GM18909 (cell line): ENCODE data around the gene CAMK2N1.

Experiments used
- ATAC-seq: cut with Tn5 transposase; IDR thresholded peaks from one replicate; pipeline ENCODE4 v1.9.1; 2021; ENCODE audit warnings: mild to moderate bottlenecking; ENCODE audit not compliant: unreplicated experiment, poor library complexity

Gene CAMK2N1

DNA sequence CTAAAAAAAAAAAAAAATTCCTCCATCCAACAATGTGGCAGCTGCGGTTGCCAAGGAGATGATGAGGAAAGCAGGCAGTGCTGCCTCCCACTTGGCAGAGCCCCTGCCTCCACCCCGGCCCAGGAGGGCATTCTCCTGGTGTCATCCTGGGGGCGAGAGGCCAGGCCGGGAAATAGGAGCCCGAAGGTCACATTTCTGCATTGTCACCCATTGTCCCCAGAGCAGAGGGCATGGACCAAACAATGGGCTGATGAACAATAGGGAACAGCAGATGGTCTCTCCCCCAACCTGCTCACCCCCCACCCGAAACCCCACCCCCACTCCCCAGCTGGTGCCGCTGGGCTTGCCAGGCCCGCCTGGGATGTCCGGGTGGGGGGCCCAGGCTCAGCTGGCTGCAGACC lies 37.3 kb downstream of the CAMK2N1 start:
- ATAC-seq = no peak

DNA sequence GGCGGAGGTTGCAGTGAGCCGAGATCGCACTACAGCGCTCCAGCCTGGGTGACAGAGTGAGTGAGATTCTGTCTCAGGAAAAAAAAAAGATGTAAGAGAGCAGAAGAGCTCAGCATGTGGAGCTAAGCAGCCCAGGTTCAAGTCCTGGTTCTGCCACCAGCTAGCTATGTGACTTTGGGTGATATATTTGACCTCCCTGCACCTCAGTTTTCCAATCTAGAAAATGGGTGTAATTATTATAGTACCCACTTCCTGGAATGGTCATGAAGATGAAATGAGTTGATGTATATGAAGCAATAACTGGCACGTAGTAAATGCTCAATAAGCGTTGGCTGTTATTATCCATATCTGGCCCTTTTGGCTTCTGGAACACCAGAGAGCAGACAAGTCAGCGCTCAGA lies 38.2 kb downstream of the CAMK2N1 start:
- no peak for ATAC-seq

DNA sequence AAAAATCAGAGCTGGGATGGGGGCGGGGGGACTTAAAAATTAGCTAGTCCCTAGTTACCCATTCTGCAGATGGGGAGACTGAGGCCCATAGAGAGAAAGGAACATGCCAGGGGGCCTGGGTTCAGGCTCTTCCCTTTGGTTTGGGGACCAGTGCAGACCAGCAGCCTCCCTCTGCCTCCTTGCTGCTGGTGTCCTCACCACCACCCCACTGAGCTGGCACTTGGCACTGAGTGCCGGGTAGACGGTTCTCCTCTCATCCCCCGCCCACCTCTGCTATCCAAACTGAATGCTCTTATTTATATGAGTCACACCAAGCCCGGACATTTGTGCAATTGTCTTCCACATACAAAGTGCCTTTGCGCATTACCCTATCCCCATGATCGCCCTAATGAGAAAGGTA lies 39.2 kb downstream of the CAMK2N1 start:
- no peak for ATAC-seq

DNA sequence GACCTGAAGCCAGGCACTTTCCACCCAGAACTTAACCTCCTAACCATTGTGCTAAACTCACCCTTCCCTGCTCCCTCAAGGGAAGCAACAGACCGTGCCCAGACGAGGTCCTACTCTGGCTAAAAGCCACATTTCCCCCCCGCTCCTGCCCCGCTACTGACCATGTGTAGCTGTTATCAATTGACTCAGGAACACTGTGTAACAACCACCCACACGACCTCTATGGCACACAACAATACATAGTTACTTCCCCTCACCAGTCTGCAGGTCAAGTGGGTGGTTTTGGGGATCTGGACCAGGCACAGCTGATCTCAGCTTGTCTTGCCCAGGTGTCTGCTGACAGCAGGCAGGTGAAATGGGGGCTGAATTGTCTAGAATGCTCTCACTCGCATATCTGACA lies 40.1 kb downstream of the CAMK2N1 start:
- no peak for ATAC-seq

DNA sequence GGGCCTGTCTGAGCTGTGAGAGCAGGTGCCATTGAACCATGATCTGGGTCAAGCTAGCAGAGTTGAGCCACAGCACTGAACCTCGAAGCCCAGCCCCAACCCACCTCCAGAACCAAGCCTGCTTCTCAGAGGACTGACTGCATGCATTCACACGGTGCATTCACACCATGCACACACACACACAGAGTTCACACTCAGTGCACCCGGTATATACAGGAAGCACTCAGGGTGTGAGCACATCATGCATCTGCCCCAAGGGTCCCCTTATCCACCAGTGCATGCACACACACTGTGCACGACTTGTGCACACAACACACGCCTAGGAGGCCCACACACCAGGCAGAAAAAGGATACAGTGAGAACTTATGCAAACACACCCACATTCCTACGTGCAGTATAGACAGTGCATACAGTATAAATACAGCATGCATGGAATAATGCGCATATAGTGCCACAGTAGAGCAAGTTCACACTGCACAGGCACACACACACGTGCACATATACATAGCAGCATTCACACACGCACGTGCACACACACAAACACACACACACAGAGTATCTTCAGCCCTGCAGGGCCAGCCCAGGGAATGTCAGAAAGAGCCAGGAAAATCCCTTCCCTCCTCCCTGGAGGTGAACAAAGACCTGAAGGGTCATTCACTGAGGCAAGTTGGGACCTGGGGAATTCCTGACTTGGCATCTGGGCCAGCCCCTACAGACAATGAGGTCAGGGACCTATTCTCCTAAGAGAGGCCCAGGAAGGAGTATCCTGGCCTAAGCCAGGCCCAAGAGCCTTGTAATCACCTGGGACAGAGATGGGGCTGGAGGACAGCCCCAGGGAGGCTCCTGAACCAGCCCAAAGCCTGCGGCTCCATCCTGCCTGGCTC lies 42.1 kb downstream of the CAMK2N1 start:
- ATAC-seq = no peak

DNA sequence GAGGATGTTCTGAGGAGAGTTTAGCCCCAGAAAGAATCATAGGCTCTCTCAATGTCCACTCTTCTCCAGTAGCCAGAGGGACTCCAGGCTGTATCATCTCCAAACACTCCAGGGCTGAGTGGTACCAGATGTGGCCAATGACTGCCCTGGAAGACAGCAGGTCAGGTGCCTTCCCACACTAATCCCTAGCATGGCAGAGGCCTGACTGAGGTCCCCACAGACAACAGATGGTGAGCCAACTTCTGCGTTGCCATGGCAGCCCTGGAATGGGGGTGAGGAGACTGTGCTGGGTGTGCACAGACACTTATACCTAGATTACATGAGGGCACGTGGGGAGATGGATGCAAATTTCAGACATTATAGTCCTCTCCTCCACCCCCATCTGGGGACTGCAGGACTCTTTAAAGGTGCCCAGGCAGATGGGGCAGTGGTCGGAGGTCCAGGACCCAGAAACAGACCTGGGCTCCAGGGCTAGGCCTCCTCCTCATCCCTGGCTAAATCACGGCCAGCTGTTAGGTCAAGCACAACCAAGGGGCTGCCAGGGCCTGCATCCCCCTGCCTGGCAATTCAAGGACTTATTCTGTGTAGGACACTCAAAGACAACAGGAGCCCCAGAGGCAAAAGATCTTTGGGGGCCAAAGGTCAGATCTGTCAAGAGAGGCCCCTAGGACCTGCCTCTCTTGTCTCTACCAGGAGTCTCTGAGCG lies 42.9 kb downstream of the CAMK2N1 start:
- ATAC-seq = no peak

DNA sequence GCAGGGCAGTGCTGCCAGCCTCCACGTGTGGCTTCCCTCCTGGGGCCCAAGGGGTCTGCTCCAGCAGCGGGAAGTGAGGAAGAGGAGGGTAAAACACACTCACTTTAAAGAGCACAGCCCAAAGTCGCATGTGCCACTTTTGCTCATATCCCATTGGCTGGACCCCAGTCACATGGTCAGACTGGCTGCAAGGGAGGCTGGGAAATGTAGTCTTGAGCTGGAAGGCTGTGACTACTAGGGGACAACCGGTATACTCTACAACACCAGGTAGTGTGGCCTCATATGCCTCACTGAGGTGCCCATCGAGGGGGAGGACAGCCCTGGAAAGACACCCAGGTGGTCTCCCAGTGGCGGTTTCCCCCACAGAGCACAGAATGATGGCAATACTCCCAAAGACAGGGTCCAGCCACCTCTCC lies 45.2 kb downstream of the CAMK2N1 start:
- ATAC-seq = no peak

DNA sequence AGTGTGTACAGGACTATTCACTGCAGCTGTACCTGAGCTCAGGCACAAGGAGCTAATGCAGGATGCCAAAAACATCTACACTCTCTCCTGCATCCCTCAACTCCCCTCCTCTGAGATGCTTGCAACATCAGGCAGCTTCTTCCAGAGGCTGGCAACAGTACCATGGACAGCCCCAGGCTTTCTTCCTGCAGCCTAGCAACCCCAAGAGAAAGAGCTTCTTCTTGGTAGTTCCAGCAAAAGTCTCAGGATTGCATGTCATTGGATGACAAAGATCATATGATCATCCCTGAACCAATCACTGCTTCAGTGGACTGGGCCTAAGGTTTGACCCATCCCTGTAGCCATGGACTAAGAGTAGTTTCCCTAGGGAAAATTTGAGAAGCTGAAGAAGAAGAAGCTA lies 46.7 kb downstream of the CAMK2N1 start:
- no peak for ATAC-seq

DNA sequence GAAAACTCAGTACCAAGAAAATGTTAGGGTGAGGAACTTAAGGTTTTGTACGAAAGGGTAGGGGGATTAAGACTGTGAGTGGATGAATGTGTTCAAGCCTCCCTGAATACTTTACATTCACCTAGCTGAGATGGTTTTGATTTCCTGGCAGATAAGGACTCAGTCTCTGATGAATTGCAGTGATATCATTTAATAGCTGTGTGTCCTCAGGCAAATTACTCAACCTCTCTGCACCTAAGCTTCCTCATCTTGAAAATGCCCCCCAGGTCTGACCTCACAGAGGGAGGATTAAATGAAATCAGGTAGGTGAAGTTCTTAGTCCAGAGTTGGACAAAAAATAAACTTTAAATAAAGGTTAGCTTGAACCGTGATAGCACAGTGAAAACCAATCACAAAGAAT lies 48.4 kb downstream of the CAMK2N1 start:
- no peak for ATAC-seq

DNA sequence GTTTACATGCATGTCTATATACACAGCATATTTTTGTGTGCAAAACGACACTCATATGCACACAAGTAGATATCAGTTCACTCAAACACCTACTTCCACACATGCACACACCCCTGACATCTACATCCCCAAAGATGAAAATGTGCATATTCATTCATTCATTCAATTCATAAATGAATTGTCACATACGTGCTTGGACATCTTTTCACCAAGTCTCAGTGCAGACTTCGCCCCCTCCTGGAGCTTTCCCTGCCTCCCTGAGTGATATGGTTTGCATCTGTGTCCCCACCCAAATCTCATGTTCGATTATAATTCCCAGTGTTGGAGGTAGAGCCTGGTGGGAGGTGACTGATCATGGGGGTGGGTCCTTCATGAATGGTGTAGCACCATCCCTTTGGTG lies 53.1 kb downstream of the CAMK2N1 start:
- no peak for ATAC-seq
